GM12892 (cell line): ENCODE measurements around the gene ADGRL3.

Experiments used
- POLR2A ChIP-seq: IDR thresholded peaks from 2 replicates; pipeline ENCODE4 v1.6.1; 2011; ENCODE audit warnings: low read depth, low read length, control low read depth
- POLR2AphosphoS5 ChIP-seq: IDR thresholded peaks from 2 replicates; pipeline ENCODE4 v1.6.1; 2011; ENCODE audit warnings: low read depth, low read length, control low read depth
- TAF1 ChIP-seq: IDR thresholded peaks from 2 replicates; pipeline ENCODE4 v1.6.1; 2011; ENCODE audit warnings: low read depth, mild to moderate bottlenecking, control low read depth, low read length, borderline replicate concordance

- TF ChIP-seq POLR2A (no peak), POLR2AphosphoS5 (no peak), TAF1 (no peak)
These were observed 466.1 kb downstream of the ADGRL3 start for GRCh38 chr4:61666244-61666643.
